Activated CD4-positive, alpha-beta T cell treated with anti-CD3 and anti-CD28 coated beads, Interleukin-2, Interleukin-4, amounts not matched to agents 100 ng/mL and 50 ng/mL, durations not matched to agents 16 hours and 8 hours (primary cell): Measurements from ENCODE around the gene WBP2.

Source experiments
- DNase-seq: peaks from one replicate; pipeline ENCODE4 v3.0.0-alpha.2; 2020; ENCODE audit warnings: low spot score

The WBP2 gene

DNA sequence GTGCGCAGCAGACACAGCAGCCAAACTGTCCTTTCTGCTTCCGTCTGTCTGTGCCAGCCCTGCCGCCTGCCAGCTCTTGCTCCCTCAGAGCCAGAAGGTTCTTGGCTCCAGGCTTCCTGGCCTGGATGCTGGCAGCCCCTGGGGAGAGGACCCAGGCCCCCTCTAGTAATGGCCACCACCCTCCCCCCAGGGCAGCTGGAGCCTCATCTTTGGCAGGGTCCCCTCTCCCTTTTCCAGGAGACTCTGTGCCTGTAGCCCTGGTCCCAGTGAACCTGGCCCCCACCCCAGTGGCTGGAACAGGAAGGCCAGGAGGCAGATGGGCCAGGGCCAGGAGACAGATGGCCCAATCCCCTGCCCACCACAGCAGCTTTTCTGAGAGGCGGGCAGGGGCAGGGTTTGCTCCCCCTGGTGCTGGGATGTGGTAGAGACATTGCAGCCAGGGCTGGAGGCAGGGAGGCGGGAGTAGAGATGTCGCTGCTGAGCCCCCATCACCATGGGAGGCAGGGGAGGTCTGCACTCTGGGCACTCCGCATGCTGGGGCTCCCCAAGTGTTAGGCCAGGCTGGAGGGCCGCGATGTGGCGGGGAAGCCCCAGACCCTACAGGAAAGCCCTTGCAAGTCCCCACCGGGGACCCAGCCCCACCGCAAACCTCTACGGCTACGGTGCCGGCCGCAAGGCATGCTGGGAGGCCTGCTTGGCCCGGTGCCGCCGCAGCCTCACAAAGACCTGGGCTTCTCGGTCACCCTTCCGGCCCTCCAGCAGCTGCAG lies 27.6 kb downstream of the WBP2 start:
- DNase-seq: peak; percentile 60

GRCh38 chr17:75826561-75827307 lies 28.4 kb downstream of the WBP2 start:
- DNase-seq: no peak

DNA sequence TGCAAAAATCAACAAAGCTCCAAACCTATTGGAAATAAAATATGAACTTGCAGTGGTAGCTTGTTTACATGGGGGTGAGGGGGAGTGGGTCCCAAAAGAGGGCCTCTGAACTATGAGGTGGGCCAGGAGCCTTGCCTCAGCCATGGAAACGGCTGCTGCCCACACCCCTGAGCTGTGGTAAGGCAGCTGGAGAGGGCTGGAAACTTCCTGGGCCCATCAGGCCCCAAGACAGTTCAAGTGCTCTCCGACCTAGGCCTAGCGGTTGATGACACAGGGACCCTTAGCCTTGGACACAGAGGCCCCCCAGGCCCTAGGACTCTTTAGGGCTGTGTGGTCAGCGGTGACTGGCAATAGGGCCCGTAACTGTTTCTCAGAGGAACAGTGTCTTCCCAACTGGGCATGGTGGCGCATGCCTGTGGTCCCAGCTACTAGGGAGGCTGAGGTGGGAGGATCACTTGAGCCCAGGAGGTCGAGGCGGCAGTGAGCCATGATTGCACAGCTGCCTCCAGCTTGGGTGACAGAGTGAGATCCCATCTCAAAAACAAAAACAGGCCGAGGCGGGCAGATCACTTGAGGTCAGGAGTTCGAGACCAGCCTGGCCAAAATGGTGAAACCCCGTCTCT lies 29.3 kb downstream of the WBP2 start:
- no peak for DNase-seq

- no peak for DNase-seq
These were observed 30.0 kb downstream of the WBP2 start for GRCh38 chr17:75825149-75825552.

GRCh38 chr17:75824666-75825065 lies 30.5 kb downstream of the WBP2 start:
- no peak for DNase-seq

DNA sequence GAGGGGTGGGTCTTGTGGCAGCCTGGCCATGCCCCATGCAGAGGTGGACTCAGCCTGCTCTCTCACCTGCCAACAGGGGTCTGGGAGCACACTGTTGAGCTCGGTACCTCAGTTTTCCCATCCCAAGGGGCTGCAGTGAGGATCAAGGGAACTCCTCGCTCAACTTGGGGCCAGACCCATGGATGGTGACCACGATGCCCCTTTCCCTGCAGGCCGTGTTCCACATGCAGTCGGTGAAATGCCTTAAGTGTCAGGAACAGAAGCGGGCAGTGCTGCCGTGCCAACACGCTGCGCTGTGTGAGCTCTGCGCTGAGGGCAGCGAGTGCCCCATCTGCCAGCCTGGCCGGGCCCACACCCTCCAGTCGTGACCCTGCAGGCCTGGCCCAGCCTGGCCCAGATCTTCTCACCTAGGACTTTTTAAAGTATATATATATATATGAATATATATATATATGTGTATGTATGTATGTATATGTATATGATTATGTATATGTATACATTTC lies 31.0 kb downstream of the WBP2 start:
- DNase-seq: no peak

GRCh38 chr17:75823257-75824041 lies 31.7 kb downstream of the WBP2 start:
- no peak for DNase-seq

DNA sequence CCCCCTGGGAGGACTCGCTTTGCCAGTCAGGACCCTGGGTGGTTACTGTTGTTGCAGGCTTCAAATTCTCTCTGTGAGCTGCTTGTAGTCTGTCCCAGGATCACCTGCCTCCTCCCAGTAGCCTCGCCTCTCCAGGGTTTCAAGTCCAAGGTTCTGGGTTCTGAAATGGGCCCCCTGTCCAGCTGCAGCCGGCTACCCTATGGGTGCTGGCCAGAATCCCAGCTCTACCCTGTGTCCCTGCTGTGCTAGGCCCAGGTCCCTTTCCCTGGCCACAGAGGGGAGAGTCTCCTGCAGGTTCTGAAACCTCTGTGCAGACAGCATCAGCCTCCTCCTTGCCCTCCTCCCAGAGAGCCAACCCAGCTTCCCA lies 32.4 kb downstream of the WBP2 start:
- DNase-seq: no peak

DNA sequence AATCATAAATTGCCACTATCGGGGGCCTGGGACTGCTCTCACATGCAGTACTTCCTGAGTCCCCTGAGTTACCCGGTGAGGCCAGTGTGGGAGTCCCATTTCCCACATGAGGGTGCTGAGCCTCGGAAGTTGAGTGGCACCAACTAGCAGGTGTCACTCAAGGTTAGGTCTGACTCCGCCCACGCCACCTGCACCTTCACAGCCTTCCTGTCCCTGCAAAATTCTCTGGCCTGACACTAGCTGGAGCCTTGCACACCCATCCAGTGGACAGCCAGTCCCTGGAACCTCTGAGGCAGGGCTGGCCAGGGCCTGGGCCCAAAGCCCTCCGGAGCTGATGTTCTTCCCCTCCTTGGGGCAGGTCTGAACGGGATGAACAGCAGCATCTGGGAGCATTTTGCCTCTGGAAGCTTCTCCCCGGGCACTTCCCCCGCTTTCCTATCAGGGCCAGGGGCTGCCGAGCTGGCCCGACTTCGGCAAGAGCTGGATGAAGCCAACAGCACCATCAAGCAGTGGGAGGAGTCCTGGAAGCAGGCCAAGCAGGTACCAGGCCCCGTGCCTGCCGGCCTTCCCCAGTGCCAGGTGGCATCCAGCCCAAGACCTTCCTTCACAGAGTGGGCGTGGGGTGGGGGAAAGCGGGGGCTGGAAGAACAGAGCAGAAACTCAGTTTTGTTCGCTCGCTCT lies 32.9 kb downstream of the WBP2 start:
- DNase-seq: no peak

- DNase-seq: no peak
These were observed 33.6 kb downstream of the WBP2 start for GRCh38 chr17:75821552-75821951.

GRCh38 chr17:75820094-75821080 lies 34.7 kb downstream of the WBP2 start:
- no peak for DNase-seq

DNA sequence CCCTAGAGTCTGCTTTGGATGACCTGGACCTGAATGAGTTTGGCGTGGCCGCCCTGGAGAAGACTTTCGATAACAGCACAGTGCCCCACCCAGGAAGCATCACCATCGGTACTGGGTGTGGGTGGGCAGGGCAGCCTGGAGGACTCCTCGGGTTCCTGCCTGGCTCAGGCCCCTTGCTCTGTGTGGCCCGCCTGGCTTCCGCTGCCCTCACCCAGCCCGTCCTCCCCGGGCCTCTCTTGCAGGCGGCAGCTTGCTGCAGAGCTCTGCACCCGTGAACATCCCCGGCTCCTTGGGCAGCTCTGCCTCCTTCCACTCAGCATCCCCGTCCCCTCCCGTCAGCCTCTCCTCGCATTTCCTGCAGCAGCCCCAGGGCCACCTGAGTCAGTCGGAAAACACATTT lies 35.5 kb downstream of the WBP2 start:
- DNase-seq: no peak

DNA sequence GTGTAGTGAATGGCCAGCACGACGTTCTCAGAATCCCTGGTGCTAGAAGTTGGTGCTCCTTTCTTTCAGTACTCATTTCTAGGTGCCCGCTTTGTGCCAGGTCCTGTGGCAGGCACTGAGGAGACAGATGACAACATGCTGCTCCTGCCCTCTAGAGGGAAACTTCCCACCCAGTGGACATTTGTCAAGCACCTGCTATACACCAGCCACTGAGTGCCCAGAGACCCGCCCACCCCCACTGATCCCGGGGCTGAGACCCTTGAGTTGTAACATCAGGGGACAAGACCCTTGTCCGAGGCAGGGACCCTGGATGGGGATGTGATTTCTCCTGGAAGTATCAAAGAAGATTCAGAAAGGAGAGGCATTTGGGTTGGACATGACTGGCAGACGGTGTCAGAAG lies 36.0 kb downstream of the WBP2 start:
- no peak for DNase-seq

DNA sequence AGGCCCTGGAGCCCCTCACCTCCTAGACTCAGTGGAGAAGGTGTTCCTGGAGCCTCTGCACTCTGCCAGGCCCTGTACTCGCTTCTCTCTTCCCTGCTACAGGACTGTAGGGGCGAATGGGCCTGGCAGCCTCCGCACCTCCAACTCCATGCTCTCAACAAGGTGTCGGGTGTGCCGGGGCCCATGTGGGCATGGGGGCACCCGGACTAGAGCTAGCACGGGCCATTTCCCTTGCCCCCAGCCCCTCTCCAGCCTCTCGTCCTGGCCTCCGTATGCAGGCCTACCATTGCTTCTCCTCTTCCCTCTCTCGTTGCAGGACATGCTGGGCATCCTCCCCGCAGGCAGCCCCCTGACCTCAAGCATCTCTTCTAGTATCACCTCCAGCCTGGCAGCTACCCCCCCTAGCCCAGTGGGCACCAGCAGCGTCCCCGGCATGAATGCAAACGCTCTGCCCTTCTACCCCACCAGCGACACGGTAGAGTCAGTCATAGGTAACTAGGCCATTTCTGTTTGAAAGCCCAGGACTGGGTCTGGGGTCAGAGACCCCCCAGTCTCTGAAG lies 36.7 kb downstream of the WBP2 start:
- DNase-seq: no peak

DNA sequence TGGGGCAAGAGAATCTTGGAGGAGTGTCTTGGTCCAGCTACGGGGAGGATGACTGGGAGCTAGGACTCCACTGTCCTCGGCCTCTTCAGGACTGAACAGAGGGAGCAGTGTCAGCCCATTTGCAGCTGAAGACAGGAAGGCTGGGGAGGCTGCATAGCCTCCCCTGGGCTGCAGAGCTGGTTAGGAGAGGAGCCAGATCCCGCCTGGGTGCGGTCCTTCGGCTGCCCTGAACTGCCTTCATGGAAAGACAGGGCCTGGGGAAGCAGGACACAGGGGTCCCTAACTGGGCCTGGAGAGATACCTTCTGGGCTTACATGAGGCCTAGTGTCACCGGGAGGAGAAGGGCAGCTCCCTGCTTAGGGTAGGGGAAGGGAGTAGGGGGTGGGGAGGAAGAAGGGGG lies 37.6 kb downstream of the WBP2 start:
- no peak for DNase-seq

DNA sequence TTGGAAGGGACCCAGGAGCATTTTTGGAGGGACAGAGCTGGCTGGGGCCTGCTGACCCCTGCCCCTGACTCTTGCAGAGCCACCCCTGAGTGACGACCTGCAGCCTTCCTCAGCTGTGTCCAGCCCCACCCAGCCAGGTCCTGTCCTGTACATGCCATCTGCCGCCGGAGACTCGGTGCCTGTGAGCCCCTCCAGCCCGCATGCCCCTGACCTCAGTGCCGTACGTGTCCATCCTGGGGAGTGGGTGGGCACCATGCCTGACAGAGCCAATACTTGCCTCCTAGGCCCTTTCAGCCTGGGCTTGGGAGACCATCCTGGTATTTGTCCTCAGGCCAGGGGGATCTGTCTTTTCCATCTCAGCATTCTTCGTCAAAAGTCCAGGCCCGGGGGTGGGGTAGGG lies 38.4 kb downstream of the WBP2 start:
- no peak for DNase-seq

- no peak for DNase-seq
These were observed 39.7 kb downstream of the WBP2 start for GRCh38 chr17:75815399-75815798.

- no peak for DNase-seq
These were observed 40.2 kb downstream of the WBP2 start for GRCh38 chr17:75814900-75815373.

GRCh38 chr17:75814021-75814395 lies 41.1 kb downstream of the WBP2 start:
- DNase-seq: no peak
